HFFc6 (cell line): Measurements from ENCODE around the gene PBOV1. TPM values are rescaled to one million over a fixed set of nuclear protein-coding genes. Genes with fewer than 3 reads are reported as not detected.
"Not testable (repeated sequence)": the region's sequence is repeated elsewhere in the genome, so short reads cannot be mapped to it uniquely, and the experiment has no call there.

Experiments
- DNase-seq: peaks from one replicate; pipeline ENCODE4 v3.0.0-alpha.2; 2018
- H3K27ac Mint-ChIP-seq: 2 replicates; pipeline ENCODE4 v1.8.0; 2020; ENCODE audit warnings: mild to moderate bottlenecking, mixed read lengths
- H3K27me3 Mint-ChIP-seq: 2 replicates; pipeline ENCODE4 v1.8.0; 2021; ENCODE audit warnings: mild to moderate bottlenecking, moderate library complexity, mixed read lengths; ENCODE audit not compliant: insufficient read depth
- H3K36me3 Mint-ChIP-seq: 2 replicates; pipeline ENCODE4 v1.8.0; 2021; ENCODE audit warnings: low read depth, mixed read lengths
- H3K4me1 Mint-ChIP-seq: 2 replicates; pipeline ENCODE4 v1.8.0; 2020; ENCODE audit warnings: low read depth, mixed read lengths
- H3K4me3 Mint-ChIP-seq: 2 replicates; pipeline ENCODE4 v1.8.0; 2020; ENCODE audit warnings: mild to moderate bottlenecking, moderate library complexity, mixed read lengths
- H3K9me3 Mint-ChIP-seq: 2 replicates; pipeline ENCODE4 v1.8.0; 2020; ENCODE audit warnings: mild to moderate bottlenecking, mixed read lengths
- total RNA-seq, 6 experiments: library from RNA; stranded (reverse); fragmentation: NEBNext Ultra II Directional; extraction: Animal tissue kit (Norgen Biotek cat#: 25700); gene quantifications; 2 replicates in 1 of 6; 3 replicates in 5 of 6; pipeline ENCODE4 v1.2.3, GENCODE V29; 2021
- TF ChIP-seq, protein P1 (sequence below): fragments of 200-600 bp; sonication (generic); IDR thresholded peaks from 2 replicates; pipeline ENCODE4 v1.5.0; 2021; ENCODE audit warnings: antibody characterized with exemption, mild to moderate bottlenecking

PBOV1 gene
- total RNA-seq, 6 experiments from 2014 or later: not detected

DNA sequence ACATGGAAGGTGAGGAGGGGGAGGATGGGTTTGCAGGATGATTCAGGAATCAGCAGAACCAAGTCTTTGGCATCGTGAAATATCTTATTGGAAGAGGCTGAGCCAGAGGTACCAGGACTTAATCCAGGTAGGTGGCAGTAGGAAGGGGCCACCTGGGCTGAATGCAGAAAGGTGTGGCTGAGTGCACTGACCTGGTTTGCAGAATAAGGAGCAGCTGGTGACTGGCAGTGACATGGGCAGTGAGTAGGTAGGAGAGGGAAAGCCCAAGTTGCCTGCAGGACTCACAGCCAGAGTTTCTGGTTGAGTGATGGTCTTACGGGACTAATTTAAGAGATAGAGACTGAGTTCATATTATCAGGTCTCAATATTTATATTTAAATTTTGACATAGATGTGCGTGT lies 1.1 kb upstream of the PBOV1 start:
- Mint-ChIP-seq H3K4me3 (no peak overlapping the region), H3K27ac (no peak overlapping the region), H3K27me3 (peaks cover 6% of the 10 kb centered on the region), H3K4me1 (no peaks in the 10 kb centered on the region), H3K9me3 (no peaks in the 10 kb centered on the region), H3K36me3 (no peaks in the 10 kb centered on the region)
- TF ChIP-seq, protein P1, sequence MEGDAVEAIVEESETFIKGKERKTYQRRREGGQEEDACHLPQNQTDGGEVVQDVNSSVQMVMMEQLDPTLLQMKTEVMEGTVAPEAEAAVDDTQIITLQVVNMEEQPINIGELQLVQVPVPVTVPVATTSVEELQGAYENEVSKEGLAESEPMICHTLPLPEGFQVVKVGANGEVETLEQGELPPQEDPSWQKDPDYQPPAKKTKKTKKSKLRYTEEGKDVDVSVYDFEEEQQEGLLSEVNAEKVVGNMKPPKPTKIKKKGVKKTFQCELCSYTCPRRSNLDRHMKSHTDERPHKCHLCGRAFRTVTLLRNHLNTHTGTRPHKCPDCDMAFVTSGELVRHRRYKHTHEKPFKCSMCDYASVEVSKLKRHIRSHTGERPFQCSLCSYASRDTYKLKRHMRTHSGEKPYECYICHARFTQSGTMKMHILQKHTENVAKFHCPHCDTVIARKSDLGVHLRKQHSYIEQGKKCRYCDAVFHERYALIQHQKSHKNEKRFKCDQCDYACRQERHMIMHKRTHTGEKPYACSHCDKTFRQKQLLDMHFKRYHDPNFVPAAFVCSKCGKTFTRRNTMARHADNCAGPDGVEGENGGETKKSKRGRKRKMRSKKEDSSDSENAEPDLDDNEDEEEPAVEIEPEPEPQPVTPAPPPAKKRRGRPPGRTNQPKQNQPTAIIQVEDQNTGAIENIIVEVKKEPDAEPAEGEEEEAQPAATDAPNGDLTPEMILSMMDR: no peak
- no peak for DNase-seq

DNA sequence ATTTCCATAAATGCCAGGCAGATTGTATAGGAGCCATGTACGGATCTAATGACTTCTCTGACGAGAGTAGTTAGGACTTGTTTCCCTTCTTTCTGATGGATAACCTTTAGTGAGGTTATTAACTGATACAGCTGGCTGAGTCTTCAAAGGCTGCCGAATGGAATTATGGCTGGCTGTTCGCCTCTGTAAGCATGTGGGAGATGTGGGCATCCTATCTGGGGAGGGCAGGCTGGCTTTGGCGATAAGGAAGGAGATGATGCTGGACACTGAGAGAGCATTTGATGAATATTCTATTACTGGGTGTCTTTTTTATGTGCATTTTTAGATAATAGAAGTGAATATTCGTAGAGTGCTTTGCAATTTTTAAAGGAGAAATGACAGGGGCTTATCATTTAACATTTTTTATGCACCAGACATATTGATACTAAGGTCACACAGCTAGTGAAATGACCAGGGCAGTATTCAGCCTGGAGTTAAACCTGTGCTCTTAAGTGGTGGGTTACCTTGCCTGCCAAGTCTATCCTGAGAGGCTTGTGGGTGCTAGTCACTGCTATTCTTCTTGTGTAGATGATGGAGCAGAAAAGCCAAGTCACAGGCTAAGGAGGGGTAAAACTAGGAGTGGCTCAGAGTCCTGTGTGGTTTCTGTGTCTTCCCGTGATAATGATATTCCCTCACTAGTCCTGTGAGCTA lies 3.1 kb downstream of the PBOV1 start:
- H3K27me3 Mint-ChIP-seq: peaks cover 4% of the 10 kb centered on the region
- TF ChIP-seq, protein P1: no peak
- H3K4me3 Mint-ChIP-seq: no peak overlapping the region
- no peaks in the 10 kb centered on the region for H3K4me1 Mint-ChIP-seq
- H3K9me3 Mint-ChIP-seq: no peaks in the 10 kb centered on the region
- no peak for DNase-seq
- H3K36me3 Mint-ChIP-seq: no peaks in the 10 kb centered on the region
- no peak overlapping the region for H3K27ac Mint-ChIP-seq

DNA sequence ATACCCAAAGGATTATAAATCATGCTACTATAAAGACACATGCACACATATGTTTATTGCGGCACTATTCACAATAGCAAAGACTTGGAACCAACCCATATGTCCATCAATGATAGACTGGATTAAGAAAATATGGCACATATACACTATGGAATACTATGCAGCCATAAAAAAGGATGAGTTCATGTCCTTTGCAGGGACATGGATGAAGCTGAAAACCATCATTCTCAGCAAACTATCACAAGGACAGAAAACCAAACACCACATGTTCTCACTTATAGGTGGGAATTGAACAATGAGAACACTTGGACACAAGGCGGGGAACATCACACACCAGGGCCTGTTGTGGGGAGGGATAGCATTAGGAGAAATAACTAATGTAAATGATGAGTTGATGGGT lies 5.8 kb downstream of the PBOV1 start:
- not testable (repeated sequence) for H3K9me3 Mint-ChIP-seq, H3K27ac Mint-ChIP-seq, H3K36me3 Mint-ChIP-seq, H3K27me3 Mint-ChIP-seq, H3K4me3 Mint-ChIP-seq, DNase-seq, H3K4me1 Mint-ChIP-seq

DNA sequence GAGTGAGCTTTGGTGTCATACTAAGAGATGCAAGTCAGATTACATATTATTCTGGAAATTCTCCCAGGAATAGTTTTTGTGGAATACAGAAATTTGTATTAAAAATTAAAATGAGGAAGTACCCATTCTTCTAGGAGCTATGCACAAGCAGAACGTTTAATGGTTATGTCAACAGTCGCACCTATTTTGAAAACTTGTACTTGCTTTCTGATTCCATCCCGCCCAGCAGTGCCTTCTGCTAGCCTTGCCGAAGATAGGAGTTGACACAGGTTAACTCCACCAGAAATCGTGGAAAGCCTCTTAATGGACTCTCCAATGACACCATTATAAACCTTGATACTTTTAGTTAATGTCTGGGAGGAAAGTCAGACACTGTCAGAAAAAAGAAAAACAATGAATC lies 6.7 kb downstream of the PBOV1 start:
- Mint-ChIP-seq H3K27me3 (peaks cover 4% of the 10 kb centered on the region), H3K27ac (no peak overlapping the region), H3K4me1 (no peaks in the 10 kb centered on the region), H3K36me3 (no peaks in the 10 kb centered on the region), H3K4me3 (no peak overlapping the region), H3K9me3 (no peaks in the 10 kb centered on the region)
- TF ChIP-seq, protein P1: no peak
- DNase-seq: no peak

DNA sequence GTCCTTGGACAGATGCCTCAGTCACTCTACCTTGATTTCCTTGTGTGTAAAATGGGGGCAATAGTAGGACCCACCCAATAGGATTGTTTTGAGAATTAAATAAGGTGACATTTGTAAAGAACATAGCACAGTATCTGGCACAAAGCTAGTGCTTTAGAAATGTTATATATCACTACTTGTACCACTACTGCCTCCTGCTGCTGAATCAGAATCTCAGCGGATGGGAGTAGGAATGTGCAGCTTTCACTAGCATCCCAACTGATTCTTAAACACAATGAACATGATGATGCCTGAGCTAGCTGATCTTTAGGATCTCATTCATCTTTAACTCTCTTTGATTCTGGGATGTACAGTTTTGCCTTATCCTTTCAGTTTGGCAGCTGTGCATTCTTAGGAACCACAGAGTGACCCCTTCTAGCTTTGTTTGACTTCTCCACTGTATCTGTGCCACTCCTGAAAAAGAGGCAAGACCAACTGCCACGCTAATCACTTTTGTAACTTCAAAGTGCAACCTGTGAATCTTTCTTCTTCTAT lies 7.2 kb downstream of the PBOV1 start:
- TF ChIP-seq, protein P1: no peak
- no peaks in the 10 kb centered on the region for H3K4me1 Mint-ChIP-seq

DNA sequence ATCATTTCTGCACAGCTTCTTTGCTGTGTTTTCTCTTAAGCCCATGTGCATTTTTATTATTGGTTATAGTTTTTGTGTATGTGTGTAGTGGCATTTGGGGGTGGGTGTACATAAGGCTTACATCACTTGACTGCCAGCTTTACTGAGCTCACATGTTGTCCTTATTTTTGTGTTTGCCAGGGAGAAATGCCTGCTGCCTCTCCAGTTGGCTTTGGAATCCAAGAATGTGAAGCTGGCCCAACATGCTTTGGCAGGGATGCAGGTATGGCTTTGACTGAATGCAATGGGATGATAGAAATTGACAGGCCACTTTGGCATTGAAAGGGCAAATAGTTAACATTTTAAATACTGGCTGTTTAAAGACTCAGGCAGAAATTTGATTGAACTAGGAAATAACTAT lies 11.4 kb downstream of the PBOV1 start:
- H3K27me3 Mint-ChIP-seq: peaks cover 1% of the 10 kb centered on the region; the same call in 1 of the 2 replicates
- H3K4me1 Mint-ChIP-seq: no peaks in the 10 kb centered on the region
- no peak for DNase-seq
- TF ChIP-seq, protein P1: no peak
- no peak overlapping the region for H3K27ac Mint-ChIP-seq
- H3K36me3 Mint-ChIP-seq: no peaks in the 10 kb centered on the region
- no peaks in the 10 kb centered on the region for H3K9me3 Mint-ChIP-seq
- H3K4me3 Mint-ChIP-seq: no peak overlapping the region

More for the DNA sequence above, 7.2 kb downstream of the PBOV1 start:
- H3K4me3 Mint-ChIP-seq: no peak overlapping the region
- H3K36me3 Mint-ChIP-seq: no peaks in the 10 kb centered on the region
- H3K9me3 Mint-ChIP-seq: no peaks in the 10 kb centered on the region
- H3K27me3 Mint-ChIP-seq: peaks cover 5% of the 10 kb centered on the region
- H3K27ac Mint-ChIP-seq: no peak overlapping the region
- no peak for DNase-seq
